Left lobe of liver (tissue), 2 donors: ENCODE data around the gene IRF6. TPM values are rescaled to one million over a fixed set of nuclear protein-coding genes. Genes with fewer than 3 reads are reported as not detected.

ENCODE experiments used
- ATAC-seq: fragments of 200-7000 bp; cut with Tn5 transposase; one replicate; pipeline ENCODE4 v1.9.1; 2020; ENCODE audit warnings: mild to moderate bottlenecking, moderate library complexity
- DNase-seq: peaks from one replicate; pipeline ENCODE4 v3.0.0-alpha.2; 2020; ENCODE audit warnings: low spot score
- total RNA-seq: library from RNA; stranded (reverse); gene quantifications from one replicate; pipeline ENCODE4 v1.2.1, GENCODE V29; 2021
- donor health status: DM: no; HTN: no; CAD: no; lungs with moderate emphysema.
- donor health status: DM: no; HTN: yes; CAD: no.

The IRF6 gene
- total RNA-seq, 1 donor from 2014 or later: 30.0 TPM

- DNase-seq: no peak
- peak; percentile 58 for ATAC-seq
These were observed 15.4 kb downstream of the IRF6 start for GRCh38 chr1:209790286-209791193.

- ATAC-seq: no peak
These were observed 16.7 kb downstream of the IRF6 start for GRCh38 chr1:209789245-209789644.

GRCh38 chr1:209787551-209787950, 18.4 kb downstream of the IRF6 start:
- peak; percentile 77 for ATAC-seq
- peak; percentile 77 for DNase-seq

More at GRCh38 chr1:209789245-209789644, 16.7 kb downstream of the IRF6 start:
- DNase-seq: no peak

- ATAC-seq: no peak
- DNase-seq: no peak
These were observed 19.8 kb downstream of the IRF6 start for GRCh38 chr1:209786146-209786545.

GRCh38 chr1:209785592-209785991, 20.4 kb downstream of the IRF6 start:
- DNase-seq (no peak), ATAC-seq (no peak)

- ATAC-seq: peak; percentile 92
- DNase-seq: peak; percentile 99
These were observed 21.4 kb downstream of the IRF6 start, which contains the start of gene C1orf74 for GRCh38 chr1:209784265-209785169. Gene C1orf74, minus strand, starts transcription at chr1:209784559. Its CDS starts 925 bp downstream, at chr1:209783634.

GRCh38 chr1:209783386-209783785, 22.6 kb downstream of the IRF6 start:
- ATAC-seq (no peak), DNase-seq (no peak)

GRCh38 chr1:209780268-209780667, 25.7 kb downstream of the IRF6 start:
- no peak for DNase-seq
- peak; percentile 14 for ATAC-seq

GRCh38 chr1:209778102-209778501, 27.8 kb downstream of the IRF6 start:
- ATAC-seq: no peak
- DNase-seq: no peak

GRCh38 chr1:209777587-209777986, 28.4 kb downstream of the IRF6 start:
- ATAC-seq: no peak
- DNase-seq: no peak

GRCh38 chr1:209775678-209776077, 30.3 kb downstream of the IRF6 start:
- DNase-seq (no peak), ATAC-seq (no peak)

- ATAC-seq (no peak), DNase-seq (no peak)
These were observed 31.4 kb downstream of the IRF6 start for GRCh38 chr1:209774592-209774991.

GRCh38 chr1:209772126-209772525, 33.8 kb downstream of the IRF6 start:
- ATAC-seq (no peak), DNase-seq (no peak)

- no peak for ATAC-seq
- no peak for DNase-seq
These were observed 35.1 kb downstream of the IRF6 start for GRCh38 chr1:209770636-209771415.

- DNase-seq (no peak), ATAC-seq (no peak)
These were observed 36.0 kb downstream of the IRF6 start for GRCh38 chr1:209769971-209770370.

- ATAC-seq: peak; percentile 47
These were observed 36.6 kb downstream of the IRF6 start for GRCh38 chr1:209769171-209769904.

GRCh38 chr1:209768354-209768774, 37.6 kb downstream of the IRF6 start:
- ATAC-seq: no peak
- no peak for DNase-seq

More at GRCh38 chr1:209769171-209769904, 36.6 kb downstream of the IRF6 start:
- DNase-seq: no peak

- DNase-seq (no peak), ATAC-seq (no peak)
These were observed 38.2 kb downstream of the IRF6 start for GRCh38 chr1:209767706-209768105.

GRCh38 chr1:209767096-209767495, 38.8 kb downstream of the IRF6 start:
- ATAC-seq: no peak

GRCh38 chr1:209766051-209766450, 39.9 kb downstream of the IRF6 start:
- ATAC-seq (no peak), DNase-seq (no peak)

More at GRCh38 chr1:209767096-209767495, 38.8 kb downstream of the IRF6 start:
- no peak for DNase-seq
